K562 (cell line): ENCODE results near the gene ALKBH2. TPM values are rescaled to one million over a fixed set of nuclear protein-coding genes. Genes with fewer than 3 reads are reported as not detected.

Source experiments
- ATAC-seq: fragments of 200-7000 bp; cut with Tn5 transposase; 3 replicates; pipeline ENCODE4 v1.9.1; 2020; ENCODE audit warnings: moderate library complexity
- BruUV-seq: library from RNA; stranded (reverse); fragments of 400-500 nt; replicated peaks from 2 replicates; lab custom pipeline; 2021; lab: Mats Ljungman, UMichigan
- CTCF ChIA-PET: fragments of 300-600 bp; formaldehyde crosslinking; extraction: SDS; loops from one replicate; lab custom pipeline; 2021; ENCODE audit warnings: low intra/inter-chr PET ratio; lab: Yijun Ruan, JAX
- POLR2A ChIA-PET: fragments of 300-600, 350-650 bp; sonication (Branson Sonifier 250); formaldehyde crosslinking; extraction: SDS; loops from one replicate; lab custom pipeline; 2021; ENCODE audit warnings: antibody characterized with exemption, inconsistent platforms; lab: Yijun Ruan, JAX
- DNase-seq, 4 experiments: peaks; one replicate each; pipeline versions ENCODE4 v3.0.0 to v3.0.0-alpha.2; 2011 to 2018; ENCODE audit warnings: low spot score in 3 of 4, mixed read lengths in 3 of 4; ENCODE audit errors: extremely low read depth in 1 of 4
- FAIRE-seq: peaks from 2 replicates; lab custom pipeline; 2011; peaks lifted over from hg19 to GRCh38; lab: Jason Lieb, UNC
- H2AFZ ChIP-seq: 2 replicates; pipeline ENCODE4 v1.6.0; 2011; ENCODE audit warnings: low read depth, low read length, control low read depth, inconsistent platforms
- H3K27ac ChIP-seq: fragments of 200-600 bp; 3 replicates; pipeline ENCODE4 v1.8.0; 2011; ENCODE audit warnings: low read depth, mild to moderate bottlenecking, control low read depth, inconsistent platforms, low read length, moderate library complexity, mixed read lengths; ENCODE audit errors: extremely low read depth
- H3K27me3 ChIP-seq, 2 experiments: fragments of 300-600 bp in 1 of 2; 2 replicates in 1 of 2; 3 replicates in 1 of 2; pipeline versions ENCODE4 v1.6.0 to v1.8.0; 2011; ENCODE audit warnings: inconsistent platforms in 2 of 2, low read length in 2 of 2, mild to moderate bottlenecking in 1 of 2, mixed read lengths in 1 of 2, moderate library complexity in 1 of 2; ENCODE audit not compliant: control insufficient read depth in 2 of 2, insufficient read depth in 2 of 2
- H3K36me3 ChIP-seq: fragments of 300-600 bp; 3 replicates; pipeline ENCODE4 v1.8.0; 2011; ENCODE audit warnings: mild to moderate bottlenecking, low read length, inconsistent platforms; ENCODE audit not compliant: control insufficient read depth, insufficient read depth
- H3K4me1 ChIP-seq, 2 experiments: fragments of 200-600 bp in 1 of 2; replicated peaks in 1 of 2; 2 replicates in 1 of 2; 3 replicates in 1 of 2; pipeline versions ENCODE4 v1.5.1 to v1.8.0; 2011; ENCODE audit warnings: inconsistent platforms in 2 of 2, low read length in 2 of 2, mild to moderate bottlenecking in 1 of 2, mixed read lengths in 1 of 2, moderate library complexity in 1 of 2; ENCODE audit not compliant: control insufficient read depth in 2 of 2, insufficient read depth in 2 of 2
- H3K4me2 ChIP-seq: 2 replicates; pipeline ENCODE4 v1.6.1; 2011; ENCODE audit warnings: low read length, control low read depth, inconsistent platforms, mixed read lengths; ENCODE audit not compliant: insufficient read depth
- H3K4me3 ChIP-seq: fragments of 200-600 bp; sonication (generic), shearing (Covaris generic); 2 replicates; pipeline ENCODE4 v1.5.1; 2016; ENCODE audit warnings: control low read depth, inconsistent platforms
- H3K79me2 ChIP-seq: fragments of 200-600 bp; 3 replicates; pipeline ENCODE4 v1.8.0; 2011; ENCODE audit warnings: low read length, inconsistent platforms; ENCODE audit not compliant: control insufficient read depth, insufficient read depth
- H3K9ac ChIP-seq, 2 experiments: 2 replicates each; pipeline versions ENCODE4 v1.6.0 to v1.6.1; 2011; ENCODE audit warnings: low read depth in 2 of 2, low read length in 2 of 2, control low read depth in 1 of 2, inconsistent platforms in 1 of 2, mild to moderate bottlenecking in 1 of 2, mixed read lengths in 1 of 2; ENCODE audit not compliant: insufficient read depth in 1 of 2
- H3K9me1 ChIP-seq: one replicate; pipeline ENCODE4 v1.6.0; 2011; ENCODE audit warnings: inconsistent platforms, mild to moderate bottlenecking, low read length, moderate library complexity; ENCODE audit not compliant: control insufficient read depth, insufficient read depth
- H3K9me3 ChIP-seq: replicated peaks from 2 replicates; pipeline ENCODE4 v1.5.1; 2011; ENCODE audit warnings: low read depth, low read length, inconsistent platforms; ENCODE audit not compliant: control insufficient read depth, insufficient read depth
- H4K20me1 ChIP-seq: replicated peaks from 2 replicates; pipeline ENCODE4 v1.6.1; 2011; ENCODE audit warnings: low read length, inconsistent platforms, mixed read lengths; ENCODE audit not compliant: control insufficient read depth, insufficient read depth
- CBFB ChIP-seq: sonication (generic); formaldehyde crosslinking; IDR thresholded peaks from 2 replicates; pipeline ENCODE4 v1.4.0; 2020; ENCODE audit warnings: mild to moderate bottlenecking, missing genetic modification reagents
- CHD4 ChIP-seq: fragments of 200-600 bp; sonication (generic); IDR thresholded peaks from 3 replicates; pipeline ENCODE4 v1.6.1; 2012; ENCODE audit warnings: low read depth, mild to moderate bottlenecking, mixed read lengths, low read length, inconsistent platforms; ENCODE audit not compliant: insufficient read depth, insufficient replicate concordance, poor library complexity, severe bottlenecking
- HIVEP1 ChIP-seq: fragments of 250-450 bp; sonication (Bioruptor Pico); IDR thresholded peaks from 2 replicates; pipeline ENCODE4 v1.4.0; 2020; ENCODE audit warnings: mild to moderate bottlenecking
- ILF3 ChIP-seq: fragments of 450-650 bp; IDR thresholded peaks from 2 replicates; pipeline ENCODE4 v1.6.1; 2018; ENCODE audit warnings: antibody characterized with exemption, mild to moderate bottlenecking, moderate library complexity, borderline replicate concordance
- KLF13 ChIP-seq: fragments of 450-650 bp; IDR thresholded peaks from 2 replicates; pipeline ENCODE4 v1.6.1; 2016; ENCODE audit warnings: missing genetic modification characterization, low read depth, mild to moderate bottlenecking, missing compliant biosample characterization, moderate library complexity, borderline replicate concordance
- MYBL2 ChIP-seq, 2 experiments: fragments of 450-650 bp in 1 of 2; sonication (generic) in 1 of 2; formaldehyde crosslinking in 1 of 2; IDR thresholded peaks; 2 replicates each; pipeline versions ENCODE4 v1.6.1 to v1.8.1; 2017 to 2022; ENCODE audit warnings: borderline replicate concordance in 1 of 2, inconsistent platforms in 1 of 2, low read depth in 1 of 2, mild to moderate bottlenecking in 1 of 2, missing genetic modification reagents in 1 of 2, moderate library complexity in 1 of 2
- POU5F1 ChIP-seq: fragments of 150-350 bp; IDR thresholded peaks from 2 replicates; pipeline ENCODE4 v1.6.1; 2014; ENCODE audit warnings: borderline replicate concordance, low read length, low read depth, mild to moderate bottlenecking; ENCODE audit not compliant: partially characterized antibody
- PURB ChIP-seq: sonication (generic); formaldehyde crosslinking; IDR thresholded peaks from 2 replicates; pipeline ENCODE4 v1.9.0; 2021; ENCODE audit warnings: low read depth, mild to moderate bottlenecking, missing genetic modification reagents
- SAFB ChIP-seq: fragments of 200-400 bp; formaldehyde crosslinking; IDR thresholded peaks from 2 replicates; pipeline ENCODE4 v1.6.1; 2017; ENCODE audit warnings: low read depth, low read length, borderline replicate concordance
- SAFB2 ChIP-seq: fragments of 200-400 bp; formaldehyde crosslinking; IDR thresholded peaks from 2 replicates; pipeline ENCODE4 v1.6.1; 2018; ENCODE audit warnings: borderline replicate concordance, low read length, low read depth, moderate library complexity; ENCODE audit not compliant: severe bottlenecking
- SMARCB1 ChIP-seq: IDR thresholded peaks from 2 replicates; pipeline ENCODE4 v1.6.1; 2011; ENCODE audit warnings: improper control_type of control experiment, low read depth; ENCODE audit not compliant: insufficient read length
- TOE1 ChIP-seq, 2 experiments: fragments of 450-650 bp in 1 of 2; sonication (generic) in 1 of 2; formaldehyde crosslinking in 1 of 2; IDR thresholded peaks; 2 replicates each; pipeline versions ENCODE4 v1.7.1 to v1.8.0; 2016 to 2022; ENCODE audit warnings: borderline replicate concordance in 2 of 2, mild to moderate bottlenecking in 2 of 2, antibody characterized with exemption in 1 of 2, inconsistent platforms in 1 of 2, low read depth in 1 of 2, missing genetic modification reagents in 1 of 2, moderate library complexity in 1 of 2
- ZBTB7A ChIP-seq: IDR thresholded peaks from 2 replicates; pipeline ENCODE4 v1.6.1; 2011; ENCODE audit warnings: low read depth, mild to moderate bottlenecking, low read length, moderate library complexity, borderline replicate concordance; ENCODE audit not compliant: control insufficient read depth
- ZHX1 ChIP-seq: fragments of 150-350 bp; conservative IDR thresholded peaks from 2 replicates; pipeline ENCODE4 v1.6.1; 2014; ENCODE audit warnings: low read length
- WGBS: fragments of 100-300 bp; shearing (Covaris generic); methylation state at CpG from one replicate; pipeline ENCODE4 v1.1.6; 2016; ENCODE audit warnings: low coverage, mixed read lengths; ENCODE audit not compliant: insufficient coverage; ENCODE audit errors: missing lambda C conversion rate; 5-methylcytosine and 5-hydroxymethylcytosine counted together
- in situ Hi-C: fragments of 300-500 bp; cut with MboI; formaldehyde crosslinking; loops from 4 replicates; pipeline ENCODE4 v1.15.0; 2018; ENCODE audit warnings: inconsistent platforms, mixed read lengths
- intact Hi-C: fragments of 100-400 bp; cut with micrococcal nuclease; formaldehyde crosslinking; loops from 2 replicates; pipeline ENCODE4 v1.14.2; 2022
- polyA plus RNA-seq, 8 experiments: library from polyadenylated mRNA; depleted of rRNA in 4 of 8; stranded (reverse) in 5 of 8; unstranded in 3 of 8; fragments of >200 nt; fragmentation: Nextera tagmentation in 2 of 8; fragmentation: Illumina TruSeq in 1 of 8; extraction: Ambion mirVana in 2 of 8; extraction: Trizol in 1 of 8; gene quantifications; 2 replicates each; pipeline versions ENCODE4 v1.2.1 to v1.2.3, GENCODE V29; 2011 to 2014; ENCODE audit warnings: inconsistent platforms in 1 of 8, missing spikeins in 1 of 8
- total RNA-seq, 7 experiments: library from RNA; depleted of rRNA in 6 of 7; stranded (reverse); fragments of >200 nt in 6 of 7; fragmentation: Illumina TruSeq in 2 of 7; extraction: Trizol in 2 of 7; gene quantifications; 2 replicates each; pipeline versions ENCODE4 v1.2.1 to v1.2.3, GENCODE V29; 2011 to 2021; ENCODE audit warnings: low replicate concordance in 1 of 7
- TF ChIP-seq, protein P1 (sequence below), 2 experiments: IDR thresholded peaks; 2 replicates each; pipeline ENCODE4 v1.6.1; 2012; ENCODE audit warnings: improper control_type of control experiment in 2 of 2, low read depth in 2 of 2, low read length in 2 of 2, borderline replicate concordance in 1 of 2

The ALKBH2 gene
- total and polyA plus RNA-seq, 9 of the 15 experiments (the other 6 are each of a cell fraction or from before 2014, with no cell fraction given): 5.9 to 56.1 (median 41.9) TPM

GRCh38 chr12:109121346-109121880 is 28.1 kb upstream of the ALKBH2 start:
- in situ Hi-C loops: no loop called here
- FAIRE-seq: no peak
- POLR2A ChIA-PET: no interaction called here
- TF ChIP-seq MYBL2 (IDR thresholded peaks at IDR 0.05; ENCODE audit: low read depth): no peak
- no peak for TF ChIP-seq MYBL2 (CRISPR knock-in tag; IDR thresholded peaks at IDR 0.05; ENCODE audit: borderline replicate concordance)
- TF ChIP-seq ZBTB7A: no peak
- no peak for TF ChIP-seq TOE1 (IDR thresholded peaks at IDR 0.05; ENCODE audit: borderline replicate concordance)
- no peak for TF ChIP-seq TOE1 (CRISPR knock-in tag; IDR thresholded peaks at IDR 0.05; ENCODE audit: borderline replicate concordance, low read depth)
- no peak for TF ChIP-seq SMARCB1
- no peak for TF ChIP-seq CBFB (CRISPR knock-in tag)
- TF ChIP-seq POU5F1: no peak
- no peak for TF ChIP-seq ILF3
- TF ChIP-seq HIVEP1 (CRISPR knock-in tag): no peak
- TF ChIP-seq KLF13 (tag): no peak
- no peak for TF ChIP-seq SAFB
- no peak for TF ChIP-seq PURB (CRISPR knock-in tag)
- no peak for TF ChIP-seq CHD4
- no peak for TF ChIP-seq ZHX1
- TF ChIP-seq SAFB2: no peak
- TF ChIP-seq, protein P1, sequence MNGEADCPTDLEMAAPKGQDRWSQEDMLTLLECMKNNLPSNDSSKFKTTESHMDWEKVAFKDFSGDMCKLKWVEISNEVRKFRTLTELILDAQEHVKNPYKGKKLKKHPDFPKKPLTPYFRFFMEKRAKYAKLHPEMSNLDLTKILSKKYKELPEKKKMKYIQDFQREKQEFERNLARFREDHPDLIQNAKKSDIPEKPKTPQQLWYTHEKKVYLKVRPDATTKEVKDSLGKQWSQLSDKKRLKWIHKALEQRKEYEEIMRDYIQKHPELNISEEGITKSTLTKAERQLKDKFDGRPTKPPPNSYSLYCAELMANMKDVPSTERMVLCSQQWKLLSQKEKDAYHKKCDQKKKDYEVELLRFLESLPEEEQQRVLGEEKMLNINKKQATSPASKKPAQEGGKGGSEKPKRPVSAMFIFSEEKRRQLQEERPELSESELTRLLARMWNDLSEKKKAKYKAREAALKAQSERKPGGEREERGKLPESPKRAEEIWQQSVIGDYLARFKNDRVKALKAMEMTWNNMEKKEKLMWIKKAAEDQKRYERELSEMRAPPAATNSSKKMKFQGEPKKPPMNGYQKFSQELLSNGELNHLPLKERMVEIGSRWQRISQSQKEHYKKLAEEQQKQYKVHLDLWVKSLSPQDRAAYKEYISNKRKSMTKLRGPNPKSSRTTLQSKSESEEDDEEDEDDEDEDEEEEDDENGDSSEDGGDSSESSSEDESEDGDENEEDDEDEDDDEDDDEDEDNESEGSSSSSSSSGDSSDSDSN (IDR thresholded peaks at IDR 0.05; ENCODE audit: borderline replicate concordance in 1 of 2, low read depth in 2 of 2, low read length in 2 of 2): no peak

More at GRCh38 chr12:109121346-109121880, 28.1 kb upstream of the ALKBH2 start:
- Histone ChIP-seq H3K4me3 (no peak overlapping the region), H3K36me3 (no peaks in the 10 kb centered on the region), H3K4me1 (peaks cover 0 to 7% of the 10 kb centered on the region in 2 experiments; a peak in 2 of 5 replicates), H3K27ac (no peak overlapping the region), H3K4me2 (no peak overlapping the region), H4K20me1 (no peaks in the 10 kb centered on the region), H2AFZ (no peak overlapping the region), H3K9me1 (no peaks in the 10 kb centered on the region), H3K27me3 (peaks cover 6 to 13% of the 10 kb centered on the region in 2 experiments; a peak in 4 of 5 replicates), H3K9ac (no peak overlapping the region), H3K79me2 (no peaks in the 10 kb centered on the region), H3K9me3 (no peaks in the 10 kb centered on the region)
- BruUV-seq: no TSS peak
- CTCF ChIA-PET: no interaction called here
- 10% methylated on average over 3 of the region's 3 CpGs for WGBS
- intact Hi-C loops: no loop called here
- DNase-seq: no peak
- no peak for ATAC-seq
